NCI-H524 (cell line): ENCODE measurements around the gene PKP4.

Experiments
- DNase-seq, 2 experiments: peaks; one replicate each; lab custom pipeline; 2025; lab: John Stamatoyannopoulos, UW

PKP4 gene

GRCh38 chr2:158651358-158652057, 194.8 kb downstream of the PKP4 start:
- DNase-seq, result no peak

- DNase-seq, result no peak
Observed at GRCh38 chr2:158655628-158656027, 198.9 kb downstream of the PKP4 start.

- no peak for DNase-seq
Observed at GRCh38 chr2:158656492-158657229, 199.9 kb downstream of the PKP4 start.

- DNase-seq, result no peak
Observed at GRCh38 chr2:158658396-158658795, 201.6 kb downstream of the PKP4 start.

GRCh38 chr2:158659483-158659882, 202.7 kb downstream of the PKP4 start:
- DNase-seq, result no peak

GRCh38 chr2:158661231-158661630, 204.5 kb downstream of the PKP4 start:
- no peak for DNase-seq

- DNase-seq, result no peak
Observed at GRCh38 chr2:158662421-158662820, 205.7 kb downstream of the PKP4 start.

GRCh38 chr2:158663796-158664195, 207.0 kb downstream of the PKP4 start:
- no peak for DNase-seq

GRCh38 chr2:158664987-158665386, 208.2 kb downstream of the PKP4 start:
- DNase-seq, result no peak

GRCh38 chr2:158665536-158666302, 209.0 kb downstream of the PKP4 start:
- no peak for DNase-seq

GRCh38 chr2:158666969-158667368, 210.2 kb downstream of the PKP4 start:
- no peak for DNase-seq

- DNase-seq, result no peak
Observed at GRCh38 chr2:158667586-158667985, 210.8 kb downstream of the PKP4 start.

GRCh38 chr2:158668001-158668765, 211.4 kb downstream of the PKP4 start:
- DNase-seq, result no peak

- no peak for DNase-seq
Observed at GRCh38 chr2:158670292-158670691, 213.5 kb downstream of the PKP4 start.

GRCh38 chr2:158671360-158672245, 214.9 kb downstream of the PKP4 start:
- no peak for DNase-seq

- DNase-seq, result no peak
Observed at GRCh38 chr2:158676295-158676694, 219.5 kb downstream of the PKP4 start.

GRCh38 chr2:158676696-158677095, 219.9 kb downstream of the PKP4 start:
- DNase-seq, result no peak

- DNase-seq, result no peak
Observed at GRCh38 chr2:158677542-158677941, 220.8 kb downstream of the PKP4 start.

- DNase-seq, result no peak
Observed at GRCh38 chr2:158681816-158682215, 225.1 kb downstream of the PKP4 start.

- no peak for DNase-seq
Observed at GRCh38 chr2:158685646-158686045, 228.9 kb downstream of the PKP4 start.

GRCh38 chr2:158686210-158686691, 229.5 kb downstream of the PKP4 start:
- no peak for DNase-seq
